Measurements from ENCODE around the gene TTC33.

DNA sequence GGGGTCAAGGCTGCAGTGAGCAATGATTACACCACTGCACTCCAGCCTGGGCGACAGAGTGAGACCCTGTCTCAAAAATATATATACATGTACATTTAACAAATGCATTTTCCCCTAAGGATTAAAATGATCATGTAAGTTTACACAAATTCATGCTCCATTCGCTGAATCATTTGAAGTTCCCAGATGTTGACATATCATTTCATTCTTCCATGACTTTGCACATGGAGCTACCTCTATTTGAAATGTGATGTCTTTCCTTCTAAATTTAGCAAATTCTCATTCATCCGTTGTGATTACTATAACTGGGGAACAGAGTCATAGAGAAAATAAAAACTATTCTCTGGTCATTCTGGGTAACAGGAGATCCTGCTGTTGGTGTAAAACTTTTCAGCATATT, 65.5 kb downstream of the TTC33 start:
- TF ChIP-seq SUZ12 (IDR thresholded peaks at IDR 0.05; ENCODE audit: extremely low read depth, insufficient read depth, insufficient read length) (no peak), YY1 (IDR thresholded peaks at IDR 0.05; ENCODE audit: insufficient read depth, insufficient read length) (no peak), ZNF274 (IDR thresholded peaks at IDR 0.05; ENCODE audit: low read depth, low read length) (no peak)

Measured in NT2/D1 (cell line).